Neural crest cell (in vitro differentiated cells): Measurements from ENCODE around the gene ZNF500. TPM values are rescaled to one million over a fixed set of nuclear protein-coding genes. Genes with fewer than 3 reads are reported as not detected.
A peak's percentile ranks its signal among the peaks of the same experiment; 100 is the strongest.

Source experiments
- DNase-seq: peaks from one replicate; pipeline ENCODE4 v3.0.0; 2021; ENCODE audit warnings: low read depth, mixed read lengths, low spot score
- H3K27ac Mint-ChIP-seq: one replicate; pipeline ENCODE4 v1.8.0; 2021; ENCODE audit warnings: mild to moderate bottlenecking, mixed read lengths; ENCODE audit not compliant: unreplicated experiment
- H3K27me3 Mint-ChIP-seq: 2 replicates; pipeline ENCODE4 v1.8.0; 2021; ENCODE audit warnings: low read depth, mild to moderate bottlenecking, mixed read lengths
- H3K36me3 Mint-ChIP-seq: 2 replicates; pipeline ENCODE4 v1.8.0; 2021; ENCODE audit warnings: low read depth, mild to moderate bottlenecking, mixed read lengths
- H3K4me1 Mint-ChIP-seq: 2 replicates; pipeline ENCODE4 v1.8.0; 2021; ENCODE audit warnings: mixed read lengths
- H3K4me3 Mint-ChIP-seq: one replicate; pipeline ENCODE4 v1.8.0; 2021; ENCODE audit warnings: mild to moderate bottlenecking, mixed read lengths
- H3K9me3 Mint-ChIP-seq: 2 replicates; pipeline ENCODE4 v1.8.0; 2021; ENCODE audit warnings: mixed read lengths
- CTCF ChIP-seq: fragments of 200-600 bp; sonication (generic); conservative IDR thresholded peaks from 2 replicates; pipeline ENCODE4 v1.5.0; 2021; ENCODE audit warnings: antibody characterized with exemption, mild to moderate bottlenecking
- total RNA-seq: library from RNA; stranded (reverse); gene quantifications from 2 replicates; pipeline ENCODE4 v1.2.1, GENCODE V29; 2021

ZNF500 gene
- total RNA-seq, 1 donor from 2014 or later, result 21.1 TPM

GRCh38 chr16:4728676-4729075, 38.3 kb downstream of the ZNF500 start:
- no peak for DNase-seq
- no peak for TF ChIP-seq CTCF
- H3K27ac Mint-ChIP-seq, result no peak overlapping the region
- no peaks in the 10 kb centered on the region for H3K36me3 Mint-ChIP-seq
- peaks cover 10% of the 10 kb centered on the region for H3K4me1 Mint-ChIP-seq
- H3K4me3 Mint-ChIP-seq, result peak overlapping the region; percentile 59
- no peaks in the 10 kb centered on the region for H3K9me3 Mint-ChIP-seq
- H3K27me3 Mint-ChIP-seq, result no peaks in the 10 kb centered on the region

GRCh38 chr16:4726616-4727015, 40.3 kb downstream of the ZNF500 start:
- H3K4me1 Mint-ChIP-seq, result no peaks in the 10 kb centered on the region
- no peak for TF ChIP-seq CTCF
- H3K27ac Mint-ChIP-seq, result no peak overlapping the region
- no peak for DNase-seq
- no peaks in the 10 kb centered on the region for H3K9me3 Mint-ChIP-seq
- H3K4me3 Mint-ChIP-seq, result no peak overlapping the region
- H3K27me3 Mint-ChIP-seq, result no peaks in the 10 kb centered on the region
- H3K36me3 Mint-ChIP-seq, result no peaks in the 10 kb centered on the region

- no peak for TF ChIP-seq CTCF
- no peaks in the 10 kb centered on the region for H3K36me3 Mint-ChIP-seq
- no peak overlapping the region for H3K4me3 Mint-ChIP-seq
- DNase-seq, result no peak
- H3K9me3 Mint-ChIP-seq, result no peaks in the 10 kb centered on the region
- H3K27me3 Mint-ChIP-seq, result no peaks in the 10 kb centered on the region
- H3K4me1 Mint-ChIP-seq, result no peaks in the 10 kb centered on the region
- H3K27ac Mint-ChIP-seq, result no peak overlapping the region
Observed at GRCh38 chr16:4724661-4725270, 42.2 kb downstream of the ZNF500 start.

GRCh38 chr16:4723071-4723767, 43.7 kb downstream of the ZNF500 start:
- Mint-ChIP-seq H3K4me1 (no peaks in the 10 kb centered on the region), H3K27me3 (no peaks in the 10 kb centered on the region), H3K27ac (no peak overlapping the region), H3K9me3 (no peaks in the 10 kb centered on the region), H3K36me3 (no peaks in the 10 kb centered on the region), H3K4me3 (no peak overlapping the region)
- no peak for DNase-seq
- no peak for TF ChIP-seq CTCF

GRCh38 chr16:4718466-4718865, 48.5 kb downstream of the ZNF500 start:
- H3K27ac Mint-ChIP-seq, result no peak overlapping the region
- H3K27me3 Mint-ChIP-seq, result no peaks in the 10 kb centered on the region
- no peaks in the 10 kb centered on the region for H3K9me3 Mint-ChIP-seq
- H3K4me3 Mint-ChIP-seq, result no peak overlapping the region
- H3K4me1 Mint-ChIP-seq, result no peaks in the 10 kb centered on the region
- no peaks in the 10 kb centered on the region for H3K36me3 Mint-ChIP-seq
- no peak for DNase-seq
- TF ChIP-seq CTCF, result no peak
